GM19397 (cell line): Measurements from ENCODE around the gene COX14.
"Not testable (repeated sequence)": the region's sequence is repeated elsewhere in the genome, so short reads cannot be mapped to it uniquely, and the experiment has no call there.

Experiments
- ATAC-seq: cut with Tn5 transposase; IDR thresholded peaks from one replicate; pipeline ENCODE4 v1.9.1; 2021; ENCODE audit warnings: mild to moderate bottlenecking, moderate library complexity; ENCODE audit not compliant: unreplicated experiment

Gene COX14

GRCh38 chr12:50111693-50112455, at the start of gene COX14:
Gene COX14, plus strand, starts transcription at chr12:50112236. Its CDS starts 7,808 bp downstream, at chr12:50120044.
- ATAC-seq = peak; percentile 83

GRCh38 chr12:50062728-50063460, 49.1 kb upstream of the COX14 start:
- ATAC-seq = no peak

DNA sequence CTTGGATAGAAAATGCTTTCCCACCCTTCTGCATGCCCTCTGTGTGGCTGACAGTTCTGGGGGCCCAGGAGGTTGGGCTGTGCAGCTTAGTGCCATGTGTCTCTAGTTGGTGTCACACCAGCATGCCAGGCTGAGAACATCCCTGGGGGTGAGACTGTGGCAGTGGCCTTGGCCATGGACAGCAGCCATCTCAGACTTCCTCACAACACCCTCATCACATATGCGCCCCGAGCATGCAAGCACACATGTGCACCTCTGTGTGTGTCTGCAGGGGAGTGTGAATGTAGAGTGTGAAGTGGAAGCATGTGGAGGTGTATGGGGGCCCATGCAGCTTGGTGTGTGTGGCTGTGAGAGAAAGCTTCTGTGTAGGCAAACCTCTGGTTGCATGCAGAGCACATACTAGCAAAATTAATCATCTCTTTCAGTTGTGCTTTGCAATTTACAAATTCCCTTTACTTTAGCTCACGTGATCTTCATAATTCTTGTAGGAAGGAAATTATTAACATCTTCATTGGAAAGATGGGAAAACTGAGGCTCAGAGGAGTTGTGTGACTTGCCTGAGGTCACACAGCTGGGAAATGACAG, 46.2 kb upstream of the COX14 start:
- no peak for ATAC-seq

- ATAC-seq = no peak
Observed at GRCh38 chr12:50066402-50066801, 45.6 kb upstream of the COX14 start.

DNA sequence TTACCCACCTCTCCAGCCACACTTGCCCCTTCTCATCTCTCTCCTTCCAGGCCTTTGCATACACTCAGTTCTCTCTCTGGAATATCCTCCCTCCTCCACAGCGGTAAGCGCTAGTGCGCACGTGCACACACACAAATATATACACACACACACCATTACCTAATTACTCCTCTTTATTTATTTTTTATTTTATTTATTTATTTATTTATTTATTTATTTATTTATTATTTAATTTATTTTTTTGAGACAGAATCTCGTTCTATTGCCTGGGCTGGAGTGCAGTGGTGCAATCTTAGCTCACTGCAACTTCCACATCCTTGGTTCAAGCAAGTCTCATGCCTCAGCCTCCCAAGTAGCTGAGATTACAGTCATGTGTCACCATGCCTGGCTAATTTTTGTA, 43.0 kb upstream of the COX14 start:
- ATAC-seq = no peak

DNA sequence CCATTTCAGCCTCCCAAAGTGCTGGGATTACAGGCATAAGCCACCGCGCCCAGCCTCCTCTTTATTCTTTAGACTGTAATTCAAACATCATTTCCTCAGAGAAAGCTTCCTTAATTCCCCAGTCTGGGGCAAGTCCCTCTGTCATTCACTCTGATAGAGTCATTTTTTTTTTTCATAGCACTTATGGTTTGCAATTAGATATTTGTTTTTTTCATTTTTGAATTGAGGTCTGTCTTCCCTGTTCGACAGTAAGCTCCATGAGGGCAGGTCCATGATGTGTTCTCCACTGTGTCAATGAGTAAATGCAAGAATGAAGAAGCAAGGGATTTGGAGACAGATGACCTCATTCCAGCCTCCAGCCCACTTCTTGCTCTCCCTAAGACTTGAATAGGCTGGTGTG, 42.5 kb upstream of the COX14 start:
- no peak for ATAC-seq

GRCh38 chr12:50070314-50071060, 41.5 kb upstream of the COX14 start:
- no peak for ATAC-seq

GRCh38 chr12:50072198-50072907, 39.7 kb upstream of the COX14 start:
- no peak for ATAC-seq

GRCh38 chr12:50073206-50073605, 38.8 kb upstream of the COX14 start:
- ATAC-seq = no peak

GRCh38 chr12:50073712-50074111, 38.3 kb upstream of the COX14 start:
- ATAC-seq = no peak

- ATAC-seq = peak; percentile 74
Observed at GRCh38 chr12:50074936-50075807, 36.9 kb upstream of the COX14 start.

DNA sequence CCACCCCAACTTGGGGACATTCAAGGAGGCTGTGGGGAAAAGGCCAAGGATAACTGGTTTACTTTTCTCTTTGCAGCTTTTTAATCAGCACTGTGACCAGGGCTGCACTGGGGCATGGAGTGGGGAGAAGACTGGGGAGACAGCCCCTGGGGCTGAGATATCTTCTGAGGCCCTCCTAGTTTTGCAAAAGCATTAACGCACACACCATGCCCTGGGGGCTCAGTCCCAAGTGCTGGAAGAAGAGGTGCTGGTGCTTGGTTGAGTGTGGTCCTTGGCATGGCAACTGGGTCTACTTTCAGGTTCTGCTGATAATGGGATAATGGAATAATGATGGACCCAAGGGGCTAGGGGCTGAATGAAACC, 36.2 kb upstream of the COX14 start:
- ATAC-seq = no peak

- no peak for ATAC-seq
Observed at GRCh38 chr12:50077099-50077498, 34.9 kb upstream of the COX14 start.

GRCh38 chr12:50078281-50078680, 33.8 kb upstream of the COX14 start:
- ATAC-seq = no peak

GRCh38 chr12:50079771-50080170, 32.3 kb upstream of the COX14 start:
- no peak for ATAC-seq

DNA sequence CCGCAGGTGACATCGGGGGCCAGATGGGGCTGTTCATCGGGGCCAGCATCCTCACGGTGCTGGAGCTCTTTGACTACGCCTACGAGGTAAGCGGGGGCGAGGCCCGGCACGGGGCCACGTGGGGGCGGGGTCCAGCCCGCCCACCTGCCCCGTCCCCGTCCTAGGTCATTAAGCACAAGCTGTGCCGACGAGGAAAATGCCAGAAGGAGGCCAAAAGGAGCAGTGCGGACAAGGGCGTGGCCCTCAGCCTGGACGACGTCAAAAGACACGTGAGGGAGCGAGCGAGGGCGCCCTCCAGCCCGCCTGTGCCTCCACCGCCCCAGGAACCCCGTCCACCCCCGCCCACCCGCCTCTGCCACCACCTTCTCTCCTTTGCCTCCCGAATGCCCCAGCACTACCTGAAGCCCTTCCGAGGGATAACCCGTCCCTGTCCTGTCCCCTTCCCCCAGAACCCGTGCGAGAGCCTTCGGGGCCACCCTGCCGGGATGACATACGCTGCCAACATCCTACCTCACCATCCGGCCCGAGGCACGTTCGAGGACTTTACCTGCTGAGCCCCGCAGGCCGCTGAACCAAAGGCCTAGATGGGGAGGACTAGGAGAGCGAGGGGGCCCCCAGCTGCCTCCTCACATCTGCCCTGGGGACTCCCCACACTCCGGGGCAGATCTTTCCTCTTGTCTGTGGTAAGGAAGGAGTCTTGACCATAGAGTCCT, 30.8 kb upstream of the COX14 start:
- ATAC-seq = no peak

DNA sequence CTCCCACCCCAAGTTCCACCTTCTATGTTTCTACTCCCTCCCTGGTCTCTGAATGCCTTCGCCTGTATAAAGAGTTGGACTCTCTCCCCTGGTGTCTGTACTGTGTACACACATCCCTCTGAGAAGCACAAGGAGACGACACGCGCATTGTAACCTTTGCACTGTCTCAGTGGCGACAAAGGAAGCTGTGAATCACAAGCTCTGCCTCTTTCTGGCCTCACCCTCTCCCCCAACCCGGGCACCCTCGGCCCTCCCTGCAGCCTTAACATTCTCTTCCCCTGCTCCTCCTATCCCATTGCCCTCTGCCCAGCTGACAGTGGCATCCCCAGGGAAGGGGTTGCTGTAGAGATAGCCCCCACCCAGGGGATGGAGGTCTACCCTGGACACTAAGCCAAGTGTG, 29.4 kb upstream of the COX14 start:
- no peak for ATAC-seq

DNA sequence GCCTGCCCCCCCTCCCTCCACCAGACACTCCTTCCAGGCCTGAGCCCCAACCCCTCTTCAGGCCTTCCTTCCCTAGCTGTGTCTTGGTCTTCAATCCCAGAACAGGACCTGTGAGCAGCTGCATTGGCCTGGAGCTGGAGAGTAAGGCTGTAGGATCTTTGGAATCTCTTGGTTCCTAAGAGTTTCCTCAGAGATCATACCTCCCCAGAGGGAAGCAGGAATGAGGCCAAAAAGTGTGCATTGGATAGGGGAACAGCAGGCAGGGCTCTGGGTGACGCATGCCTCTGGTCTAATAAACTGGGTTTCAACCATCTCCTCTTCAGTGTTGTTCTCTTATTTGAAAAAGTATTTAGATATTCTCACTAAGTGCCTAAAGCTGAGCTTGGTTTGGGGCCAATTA, 28.7 kb upstream of the COX14 start:
- no peak for ATAC-seq

DNA sequence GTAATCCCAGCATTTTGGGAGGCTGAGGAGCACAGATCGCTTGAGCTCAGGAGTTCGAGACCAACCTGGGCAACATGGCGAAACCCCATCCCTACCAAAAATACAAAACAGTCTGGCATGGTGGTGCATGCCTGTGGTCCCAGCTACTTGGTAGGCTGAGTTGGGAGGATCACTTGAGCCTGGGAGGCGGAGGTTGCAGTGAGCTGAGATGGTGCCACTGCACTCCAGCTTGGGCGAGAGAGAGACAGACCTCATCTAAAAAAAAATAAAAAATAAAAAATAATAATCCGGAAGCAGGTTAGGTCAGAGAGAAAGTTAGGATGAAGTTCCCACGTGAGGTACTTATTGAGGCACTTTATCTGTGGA, 27.6 kb upstream of the COX14 start:
- not testable (repeated sequence) for ATAC-seq
